ENCODE data around the gene RIN1.

RIN1 gene

DNA sequence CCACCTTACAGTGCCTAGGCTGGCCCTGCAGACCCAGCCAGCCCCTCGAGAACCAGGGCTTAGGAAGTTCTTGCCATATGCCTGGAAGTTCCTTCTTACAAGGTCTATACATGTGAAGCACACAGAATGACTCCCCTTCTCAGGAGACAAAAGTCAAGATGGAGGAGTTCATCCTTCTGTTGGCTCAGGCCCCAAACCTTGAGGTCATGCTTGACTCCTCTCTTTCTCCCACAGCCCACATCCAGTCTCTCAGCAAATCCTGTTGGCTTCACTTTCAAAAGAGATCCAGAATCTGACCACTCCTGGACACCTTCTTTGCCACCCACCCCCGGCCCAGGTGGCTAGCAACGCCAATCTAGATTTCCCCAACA, 17.6 kb downstream of the RIN1 start:
- DNase-seq (ENCODE audit: low read depth) = no peak
- H3K4me3 ChIP-seq (ENCODE audit: low read depth, low read length) = no peak overlapping the region
- no peak for TF ChIP-seq POLR2A (IDR thresholded peaks at IDR 0.05; ENCODE audit: extremely low read depth, insufficient read length)
- TF ChIP-seq MYC (IDR thresholded peaks at IDR 0.05; ENCODE audit: low read depth, low read length) = no peak
- TF ChIP-seq, protein P1, sequence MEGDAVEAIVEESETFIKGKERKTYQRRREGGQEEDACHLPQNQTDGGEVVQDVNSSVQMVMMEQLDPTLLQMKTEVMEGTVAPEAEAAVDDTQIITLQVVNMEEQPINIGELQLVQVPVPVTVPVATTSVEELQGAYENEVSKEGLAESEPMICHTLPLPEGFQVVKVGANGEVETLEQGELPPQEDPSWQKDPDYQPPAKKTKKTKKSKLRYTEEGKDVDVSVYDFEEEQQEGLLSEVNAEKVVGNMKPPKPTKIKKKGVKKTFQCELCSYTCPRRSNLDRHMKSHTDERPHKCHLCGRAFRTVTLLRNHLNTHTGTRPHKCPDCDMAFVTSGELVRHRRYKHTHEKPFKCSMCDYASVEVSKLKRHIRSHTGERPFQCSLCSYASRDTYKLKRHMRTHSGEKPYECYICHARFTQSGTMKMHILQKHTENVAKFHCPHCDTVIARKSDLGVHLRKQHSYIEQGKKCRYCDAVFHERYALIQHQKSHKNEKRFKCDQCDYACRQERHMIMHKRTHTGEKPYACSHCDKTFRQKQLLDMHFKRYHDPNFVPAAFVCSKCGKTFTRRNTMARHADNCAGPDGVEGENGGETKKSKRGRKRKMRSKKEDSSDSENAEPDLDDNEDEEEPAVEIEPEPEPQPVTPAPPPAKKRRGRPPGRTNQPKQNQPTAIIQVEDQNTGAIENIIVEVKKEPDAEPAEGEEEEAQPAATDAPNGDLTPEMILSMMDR (IDR thresholded peaks at IDR 0.05; ENCODE audit: low read depth, low read length) = no peak
- TF ChIP-seq MAX (IDR thresholded peaks at IDR 0.05; ENCODE audit: low read depth, low read length) = no peak

GRCh38 chr11:66317723-66318599, 18.3 kb downstream of the RIN1 start:
- TF ChIP-seq MAX (IDR thresholded peaks at IDR 0.05; ENCODE audit: low read depth, low read length) = peak; percentile 81
- peak; percentile 88 for TF ChIP-seq MYC (IDR thresholded peaks at IDR 0.05; ENCODE audit: low read depth, low read length)
- no peak for TF ChIP-seq POLR2A (IDR thresholded peaks at IDR 0.05; ENCODE audit: extremely low read depth, insufficient read length)
- TF ChIP-seq, protein P1 (IDR thresholded peaks at IDR 0.05; ENCODE audit: low read depth, low read length) = no peak
- peak overlapping the region; percentile 32 for H3K4me3 ChIP-seq (ENCODE audit: low read depth, low read length)
- peak; percentile 100 for DNase-seq (ENCODE audit: low read depth)

DNA sequence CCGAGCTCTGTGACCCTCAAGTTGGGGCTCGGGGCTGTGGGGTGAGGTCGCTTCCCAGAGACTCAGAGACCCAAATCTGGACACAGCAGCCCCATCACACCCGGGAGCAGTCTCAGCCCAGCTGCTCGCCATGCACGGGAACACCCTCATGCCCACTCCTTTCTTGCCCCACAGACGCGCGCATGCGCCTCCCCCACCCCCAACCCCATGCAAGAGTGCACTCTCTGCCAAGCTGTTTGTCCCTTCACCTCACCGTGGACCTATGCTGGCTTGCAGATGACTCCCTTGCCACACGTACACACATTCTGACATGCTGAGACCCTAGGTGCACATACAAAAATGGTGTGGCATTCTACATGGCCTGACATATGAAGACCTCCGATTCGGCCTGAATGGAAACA, 18.9 kb downstream of the RIN1 start:
- peak; percentile 77 for DNase-seq (ENCODE audit: low read depth)
- peak; percentile 16 for TF ChIP-seq POLR2A (IDR thresholded peaks at IDR 0.05; ENCODE audit: extremely low read depth, insufficient read length)
- TF ChIP-seq MAX (IDR thresholded peaks at IDR 0.05; ENCODE audit: low read depth, low read length) = no peak
- TF ChIP-seq, protein P1 (IDR thresholded peaks at IDR 0.05; ENCODE audit: low read depth, low read length) = no peak
- no peak for TF ChIP-seq MYC (IDR thresholded peaks at IDR 0.05; ENCODE audit: low read depth, low read length)
- H3K4me3 ChIP-seq (ENCODE audit: low read depth, low read length) = peak overlapping the region; percentile 32

GRCh38 chr11:66316849-66317251, 19.4 kb downstream of the RIN1 start, which contains the start of gene CD248:
TSS of gene CD248 (minus strand) at chr11:66317044. CDS start at chr11:66317027, 17 bp downstream.
- no peak for TF ChIP-seq MAX (IDR thresholded peaks at IDR 0.05; ENCODE audit: low read depth, low read length)
- no peak for TF ChIP-seq POLR2A (IDR thresholded peaks at IDR 0.05; ENCODE audit: extremely low read depth, insufficient read length)
- TF ChIP-seq, protein P1 (IDR thresholded peaks at IDR 0.05; ENCODE audit: low read depth, low read length) = no peak
- no peak for TF ChIP-seq MYC (IDR thresholded peaks at IDR 0.05; ENCODE audit: low read depth, low read length)
- DNase-seq (ENCODE audit: low read depth) = peak; percentile 87
- H3K4me3 ChIP-seq (ENCODE audit: low read depth, low read length) = peak within 1 kb of the TSS; percentile 32

DNA sequence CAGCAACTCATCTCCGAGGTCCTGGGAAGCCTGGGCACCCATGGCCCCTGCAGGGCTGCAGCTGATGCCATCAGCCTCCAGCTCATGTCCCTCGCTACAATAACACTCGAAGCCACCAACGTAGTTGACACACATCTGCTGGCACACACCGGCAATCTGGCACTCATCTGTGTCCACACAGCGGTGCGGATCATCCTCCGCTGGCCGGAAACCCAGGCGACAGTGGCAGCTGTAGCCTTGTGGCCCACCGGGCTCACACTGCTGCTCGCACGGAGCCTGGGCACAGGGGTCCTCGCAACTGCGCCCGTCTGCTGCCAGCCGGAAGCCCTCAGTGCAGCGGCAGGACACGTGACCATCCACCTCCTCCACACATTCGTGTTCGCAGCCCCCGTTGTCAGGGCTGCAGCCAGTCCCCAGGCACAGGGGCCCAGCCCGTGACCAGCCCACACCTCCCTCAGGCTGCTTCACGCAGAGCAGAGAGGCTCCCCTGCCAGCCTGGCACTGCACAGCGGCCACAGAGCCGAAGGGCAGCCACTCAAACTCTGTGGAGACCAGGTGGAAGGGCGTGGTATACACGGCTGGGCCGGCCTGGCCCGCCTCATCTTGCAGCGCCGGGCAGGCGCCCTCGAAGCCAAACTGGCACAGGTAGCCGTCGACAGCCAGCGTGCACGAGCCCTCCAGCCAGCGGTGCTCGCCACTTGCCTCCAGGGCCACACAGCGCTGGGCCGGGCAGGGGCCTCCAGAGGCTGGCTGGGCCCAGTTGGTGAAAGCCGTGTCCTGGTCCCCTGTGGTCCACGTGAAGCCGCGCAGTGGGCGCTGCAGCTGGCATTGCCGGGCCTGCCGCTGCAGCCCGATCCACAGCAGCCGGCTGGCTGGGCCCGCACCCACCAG, 20.1 kb downstream of the RIN1 start:
- no peak for TF ChIP-seq MYC (IDR thresholded peaks at IDR 0.05; ENCODE audit: low read depth, low read length)
- no peak for TF ChIP-seq MAX (IDR thresholded peaks at IDR 0.05; ENCODE audit: low read depth, low read length)
- TF ChIP-seq, protein P1 (IDR thresholded peaks at IDR 0.05; ENCODE audit: low read depth, low read length) = no peak
- no peak for TF ChIP-seq POLR2A (IDR thresholded peaks at IDR 0.05; ENCODE audit: extremely low read depth, insufficient read length)
- H3K4me3 ChIP-seq (ENCODE audit: low read depth, low read length) = no peak overlapping the region
- no peak for DNase-seq (ENCODE audit: low read depth)

Data from NB4 (cell line).